HG03342 (cell line): Measurements from ENCODE around the gene GALC.
A peak's percentile ranks its signal among the peaks of the same experiment; 100 is the strongest.

Source experiments
- ATAC-seq: cut with Tn5 transposase; IDR thresholded peaks from one replicate; pipeline ENCODE4 v1.9.1; 2021; ENCODE audit warnings: mild to moderate bottlenecking, moderate library complexity; ENCODE audit not compliant: unreplicated experiment

Gene GALC

DNA sequence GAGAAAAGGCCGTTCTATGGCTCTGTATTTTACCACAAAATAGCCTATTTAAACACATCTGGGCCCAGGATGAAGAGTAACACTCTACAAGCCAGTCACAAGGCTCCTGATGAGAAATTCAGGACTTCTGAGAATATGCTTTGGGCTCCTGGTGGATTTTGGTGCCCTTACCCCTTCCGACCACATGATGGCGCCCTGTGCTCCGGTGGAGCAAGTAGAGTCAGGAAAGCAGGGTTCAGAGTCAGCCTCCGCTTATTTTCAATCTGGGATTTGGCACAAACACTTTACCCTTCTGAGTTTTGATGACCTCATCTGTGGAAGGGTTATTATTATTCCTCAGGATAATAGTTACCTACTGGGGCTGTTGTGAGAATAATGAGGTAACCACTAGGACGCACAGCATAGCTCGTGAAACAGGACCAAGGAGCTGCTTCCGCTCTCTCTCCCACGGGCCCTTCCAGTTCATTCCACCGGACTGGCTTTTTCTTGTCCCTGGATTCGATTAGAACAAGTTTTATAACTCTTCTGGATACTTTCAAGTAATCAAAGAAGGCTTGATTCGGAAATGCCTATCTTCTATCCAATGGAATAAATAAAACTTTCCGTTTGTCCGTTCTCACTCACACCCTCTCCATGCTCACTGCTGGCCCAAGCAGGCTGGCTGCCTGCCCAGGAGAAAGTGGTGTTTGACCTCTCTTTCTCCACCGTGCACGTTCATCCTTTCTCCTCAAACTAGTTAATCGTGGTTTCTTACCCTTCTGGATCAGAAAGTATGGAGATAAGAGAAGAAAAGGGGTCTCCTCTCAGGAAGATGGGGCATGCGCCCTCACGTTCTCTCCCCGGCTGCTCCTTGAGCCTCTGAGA is 104.6 kb downstream of the GALC start:
- peak; percentile 66 for ATAC-seq

DNA sequence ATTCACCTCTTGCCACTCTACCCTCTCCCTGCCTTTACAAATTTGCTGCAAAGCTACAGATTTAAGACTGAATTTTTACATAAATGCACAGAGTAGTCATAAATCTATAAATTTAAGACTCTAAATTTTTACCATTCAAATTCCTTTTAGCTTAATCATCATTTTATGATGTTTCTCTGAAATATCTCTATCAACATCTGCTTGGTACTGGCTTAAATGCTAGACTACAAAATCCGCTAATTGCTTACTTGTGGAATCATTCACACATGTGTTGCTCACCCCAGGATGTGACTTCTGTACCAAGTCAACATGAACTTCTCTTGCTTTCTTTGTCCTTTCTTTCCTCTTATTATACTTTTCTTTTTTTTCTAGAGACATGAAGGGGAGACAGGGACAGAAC is 109.2 kb downstream of the GALC start:
- no peak for ATAC-seq
